GF-D8 (cell line): Measurements from ENCODE around the gene CYTH2.

ENCODE experiments used
- DNase-seq: peaks from one replicate; lab custom pipeline; 2025; lab: John Stamatoyannopoulos, UW

CYTH2 gene

DNA sequence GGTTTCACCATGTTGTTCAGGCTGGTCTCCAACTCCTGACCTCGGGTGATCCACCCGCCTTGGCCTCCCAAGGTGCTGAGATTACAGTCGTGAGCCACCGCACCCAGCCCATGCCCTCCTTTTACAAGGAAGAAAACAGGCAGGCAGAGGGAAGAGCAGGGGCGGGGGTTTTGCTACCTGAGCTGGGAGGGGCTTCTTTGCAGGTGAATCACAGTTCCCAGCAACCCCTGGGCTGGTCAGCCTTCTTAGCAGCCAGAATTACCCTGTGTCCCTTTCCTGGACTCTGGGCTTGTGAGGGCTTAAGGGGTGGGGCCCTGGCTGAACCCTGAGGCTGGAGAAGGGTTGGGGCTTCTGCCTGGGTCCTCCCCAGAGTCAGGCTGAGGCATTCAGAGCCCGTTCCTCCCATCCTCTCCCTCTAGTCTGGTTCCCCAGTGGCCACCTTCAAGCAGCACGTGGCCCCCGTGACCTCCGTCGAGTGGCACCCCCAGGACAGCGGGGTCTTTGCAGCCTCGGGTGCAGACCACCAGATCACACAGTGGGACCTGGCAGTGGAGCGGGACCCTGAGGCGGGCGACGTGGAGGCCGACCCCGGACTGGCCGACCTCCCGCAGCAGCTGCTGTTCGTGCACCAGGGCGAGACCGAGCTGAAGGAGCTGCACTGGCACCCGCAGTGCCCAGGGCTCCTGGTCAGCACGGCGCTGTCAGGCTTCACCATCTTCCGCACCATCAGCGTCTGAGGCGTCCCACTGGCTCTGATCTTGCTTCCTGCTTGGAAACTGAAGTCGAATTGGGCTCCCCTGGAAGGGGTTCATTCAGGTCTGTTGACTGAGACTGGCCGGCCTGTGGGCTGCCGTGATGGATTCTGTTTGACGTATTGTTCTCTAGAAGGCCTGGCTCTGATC, 16.6 kb upstream of the CYTH2 start:
- no peak for DNase-seq

DNA sequence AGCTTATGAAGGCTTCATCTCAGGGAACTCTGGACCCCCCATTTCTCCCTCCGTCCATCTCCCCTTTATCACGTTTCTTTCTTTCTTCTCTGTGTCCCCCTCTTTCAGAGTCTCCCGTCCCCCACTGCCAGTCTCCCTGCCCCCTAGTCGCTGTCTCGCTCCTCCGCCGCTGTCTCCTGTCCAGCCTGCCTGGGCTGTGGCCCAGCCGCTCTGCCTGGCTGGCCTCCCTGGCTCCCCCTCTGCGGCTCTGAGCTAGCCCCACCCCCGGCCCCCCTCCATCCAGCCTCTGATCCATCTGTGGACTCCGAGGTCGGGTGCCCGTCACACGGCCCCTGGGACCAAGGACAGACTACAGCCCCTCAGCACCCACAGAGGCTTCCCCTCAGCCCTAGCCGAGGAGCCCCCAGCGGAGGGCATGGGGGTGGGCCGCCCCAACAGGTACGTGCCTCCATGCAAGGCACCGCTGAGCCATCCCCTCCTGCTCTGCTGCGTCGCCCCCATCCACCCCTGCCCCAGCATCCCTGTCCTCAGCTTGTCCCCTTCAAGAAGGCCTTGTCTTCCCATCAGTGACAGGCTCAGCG, 14.9 kb upstream of the CYTH2 start:
- DNase-seq: no peak

DNA sequence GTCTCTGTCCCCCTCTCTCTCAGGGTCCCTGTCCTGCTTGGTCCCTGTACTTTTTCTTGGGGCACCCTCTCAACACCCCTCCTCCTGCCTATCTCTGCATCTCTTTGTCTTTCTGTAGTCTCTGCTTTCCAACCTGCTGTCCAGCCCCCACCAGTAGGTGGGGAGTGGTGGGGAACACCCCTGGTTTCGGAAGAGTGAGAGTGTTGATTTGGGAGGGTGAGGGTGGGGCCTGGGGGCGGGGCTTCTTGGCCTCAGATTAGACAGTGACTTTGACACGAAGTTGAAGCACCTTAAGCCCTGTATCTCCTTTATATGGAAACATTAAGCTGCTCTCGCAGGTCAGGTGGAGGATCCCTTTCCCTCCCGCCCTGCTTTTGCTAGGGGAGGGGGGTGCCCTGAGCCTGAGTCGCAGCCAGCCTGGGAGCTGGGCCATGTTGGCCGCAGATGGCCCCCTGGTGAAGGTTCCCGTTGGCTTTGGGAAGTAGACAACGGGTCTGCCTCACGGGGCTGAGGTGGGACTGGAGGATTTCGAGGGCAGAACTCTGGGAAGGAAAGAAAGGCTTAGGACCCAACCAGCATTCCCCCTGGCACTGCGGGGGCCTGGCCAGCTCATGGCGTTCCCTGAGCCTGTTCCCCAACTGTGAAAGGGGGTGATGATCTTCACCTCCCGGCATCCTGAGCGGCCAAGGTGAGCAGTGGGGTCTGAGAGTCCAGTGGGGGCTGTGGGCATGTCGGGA, 13.8 kb upstream of the CYTH2 start, which contains the start of gene KCNJ14:
Gene KCNJ14 (plus strand): TSS at position 404 of the 737 bp plus-strand sequence. CDS start 6,151 bp downstream, outside the sequence.
- no peak for DNase-seq

DNA sequence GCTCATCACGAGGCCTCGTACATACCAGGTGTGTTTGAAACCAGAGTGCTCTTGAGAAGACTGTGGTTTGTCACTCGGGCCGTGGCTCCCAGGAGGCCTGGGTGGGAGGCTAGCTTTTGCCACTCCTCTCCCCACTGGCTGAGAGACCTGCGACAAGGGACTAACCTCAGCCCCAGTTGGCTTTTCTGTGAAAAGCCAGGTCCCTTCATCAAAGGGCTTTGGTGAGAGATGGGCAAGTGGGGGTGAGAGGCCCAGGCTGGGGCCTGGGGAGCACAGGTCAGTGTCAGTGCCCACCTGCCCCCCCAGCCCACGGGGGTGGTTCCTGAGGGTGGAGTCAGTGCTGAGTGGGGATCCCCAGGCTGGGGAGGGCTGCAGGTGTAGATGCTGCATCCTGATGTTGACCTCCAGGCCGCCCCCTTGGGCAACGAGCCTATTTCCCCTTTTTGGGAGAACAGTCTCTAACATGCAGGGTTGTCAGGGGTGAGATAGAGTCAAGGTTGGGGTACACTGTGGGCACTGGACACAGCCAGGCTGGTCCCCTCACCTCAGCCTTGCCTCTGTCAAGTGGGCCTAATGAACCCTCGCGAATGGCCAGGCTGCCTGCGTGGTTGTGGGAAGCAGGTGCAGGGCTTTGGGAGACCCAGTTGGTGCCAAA, 13.1 kb upstream of the CYTH2 start:
- DNase-seq: no peak

DNA sequence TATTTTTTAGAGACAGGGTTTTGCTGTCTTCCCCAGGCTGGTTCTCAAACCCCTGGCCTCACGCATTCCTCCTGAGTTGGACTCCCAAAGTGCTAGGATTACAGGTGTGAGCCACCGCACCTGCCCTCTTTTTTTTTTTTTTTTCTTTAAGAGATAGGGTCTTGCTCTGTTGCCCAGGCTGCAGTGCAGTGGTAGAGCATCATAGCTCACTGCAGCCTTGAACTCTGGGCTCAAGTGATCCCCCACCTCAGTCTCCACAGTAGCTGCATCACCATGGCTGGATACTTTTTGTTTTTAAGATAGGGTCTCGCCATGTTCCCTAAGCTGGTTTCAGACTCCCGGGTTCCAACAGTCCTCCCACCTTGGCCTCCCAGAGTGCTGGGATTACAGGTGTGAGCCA, 12.3 kb upstream of the CYTH2 start:
- DNase-seq: no peak

DNA sequence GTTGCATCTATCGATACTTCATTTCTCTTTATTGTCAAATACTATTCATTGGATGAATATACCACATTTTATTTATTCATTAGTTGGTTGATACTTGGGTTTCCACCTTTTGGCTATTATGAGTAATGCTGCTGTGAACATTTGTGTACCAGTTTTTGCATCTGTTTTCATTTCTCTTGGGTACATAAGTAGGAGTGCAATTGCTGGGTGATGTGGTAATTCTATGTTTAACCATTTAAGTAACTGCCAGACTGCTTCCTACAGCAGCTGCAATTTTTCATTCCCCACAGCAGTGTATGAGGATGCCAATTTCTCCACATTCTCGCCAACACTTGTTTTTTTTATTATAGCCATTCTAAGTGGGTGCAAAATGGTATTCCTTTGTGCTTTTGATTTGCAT, 11.2 kb upstream of the CYTH2 start:
- no peak for DNase-seq

DNA sequence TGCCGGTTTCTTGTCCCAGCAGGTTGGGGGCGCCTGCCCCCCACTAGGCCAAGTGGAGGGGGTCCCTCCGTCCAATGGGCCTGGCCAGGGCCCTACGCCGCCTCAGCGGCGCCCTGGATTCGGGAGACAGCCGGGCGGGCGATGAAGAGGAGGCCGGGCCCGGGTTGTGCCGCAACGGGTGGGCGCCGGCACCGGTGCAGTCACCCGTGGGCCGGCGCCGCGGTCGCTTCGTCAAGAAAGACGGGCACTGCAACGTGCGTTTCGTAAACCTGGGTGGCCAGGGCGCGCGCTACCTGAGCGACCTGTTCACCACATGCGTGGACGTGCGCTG, 7.6 kb upstream of the CYTH2 start:
- DNase-seq: no peak

DNA sequence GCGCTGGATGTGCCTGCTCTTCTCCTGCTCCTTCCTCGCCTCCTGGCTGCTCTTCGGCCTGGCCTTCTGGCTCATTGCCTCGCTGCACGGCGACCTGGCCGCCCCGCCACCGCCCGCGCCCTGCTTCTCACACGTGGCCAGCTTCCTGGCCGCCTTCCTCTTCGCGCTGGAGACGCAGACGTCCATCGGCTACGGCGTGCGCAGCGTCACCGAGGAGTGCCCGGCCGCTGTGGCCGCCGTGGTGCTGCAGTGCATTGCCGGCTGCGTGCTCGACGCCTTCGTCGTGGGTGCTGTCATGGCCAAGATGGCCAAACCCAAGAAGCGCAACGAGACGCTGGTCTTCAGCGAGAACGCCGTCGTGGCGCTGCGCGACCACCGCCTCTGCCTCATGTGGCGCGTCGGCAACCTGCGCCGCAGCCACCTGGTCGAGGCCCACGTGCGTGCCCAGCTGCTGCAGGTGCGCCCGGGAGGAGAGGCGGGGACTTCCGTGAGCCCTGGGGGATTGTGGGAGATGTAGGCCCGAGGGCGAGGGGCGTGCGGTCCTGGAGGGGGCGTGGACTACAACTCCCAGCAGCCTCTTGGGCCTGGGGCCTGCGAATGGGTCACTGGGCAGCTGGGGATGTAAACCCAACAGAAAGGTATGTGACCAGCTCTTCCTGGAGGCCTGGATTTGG, 7.0 kb upstream of the CYTH2 start:
- no peak for DNase-seq

DNA sequence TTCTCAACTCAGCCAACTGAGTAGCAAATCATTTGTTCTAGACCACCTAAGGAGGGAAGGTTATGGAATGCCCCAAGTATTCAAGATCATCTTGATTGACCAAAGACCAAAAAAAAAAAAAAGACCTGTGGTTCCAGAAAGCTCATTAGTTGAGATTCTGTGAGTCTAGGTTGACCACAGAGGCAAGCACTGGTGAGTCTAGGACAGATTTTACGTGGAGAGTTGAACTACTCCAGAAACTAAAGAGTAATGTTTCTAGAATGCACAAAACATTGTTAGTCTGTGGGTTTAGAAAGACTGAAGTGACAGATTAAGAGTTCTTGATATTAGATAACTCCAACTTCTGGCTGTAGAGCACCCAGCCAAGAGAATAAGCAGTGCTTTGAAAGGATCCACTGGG, 4.0 kb upstream of the CYTH2 start:
- DNase-seq: no peak

DNA sequence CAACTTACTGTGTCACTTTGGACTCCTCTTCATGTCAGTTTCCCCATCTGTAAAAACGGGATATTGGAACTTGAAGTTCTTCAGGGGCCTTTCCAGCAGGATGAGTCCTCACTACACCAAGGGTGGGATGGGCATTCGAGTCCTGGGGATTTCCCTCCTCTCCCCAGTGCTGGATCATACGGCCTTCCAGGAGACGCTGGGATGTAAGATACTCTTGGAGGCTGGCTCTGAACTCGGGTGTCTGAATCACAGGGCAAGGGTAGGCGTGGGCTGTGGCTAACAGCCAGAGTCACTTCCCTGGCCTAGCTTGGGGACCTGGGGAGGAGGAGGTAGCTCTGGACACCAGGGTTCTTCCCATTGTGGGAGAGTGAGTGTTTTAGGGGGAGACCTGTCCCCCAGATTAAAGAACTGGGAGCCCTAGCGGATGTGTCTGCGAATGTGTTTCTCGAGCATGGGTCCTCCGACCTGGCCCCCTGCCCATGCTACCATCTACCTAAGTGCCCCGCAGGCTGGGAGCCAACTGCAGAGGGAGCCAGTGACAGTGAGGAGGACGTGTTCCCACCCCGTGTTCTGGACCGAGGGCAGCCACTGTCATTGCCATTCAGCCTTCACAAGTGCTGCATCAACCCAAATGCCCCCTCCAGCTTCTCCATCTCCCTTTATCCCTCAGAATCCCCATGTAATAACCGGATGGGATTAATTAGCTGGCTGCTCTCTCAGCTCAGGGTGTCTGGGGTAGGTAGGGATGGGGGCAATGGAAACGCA, 2.4 kb upstream of the CYTH2 start:
- no peak for DNase-seq

DNA sequence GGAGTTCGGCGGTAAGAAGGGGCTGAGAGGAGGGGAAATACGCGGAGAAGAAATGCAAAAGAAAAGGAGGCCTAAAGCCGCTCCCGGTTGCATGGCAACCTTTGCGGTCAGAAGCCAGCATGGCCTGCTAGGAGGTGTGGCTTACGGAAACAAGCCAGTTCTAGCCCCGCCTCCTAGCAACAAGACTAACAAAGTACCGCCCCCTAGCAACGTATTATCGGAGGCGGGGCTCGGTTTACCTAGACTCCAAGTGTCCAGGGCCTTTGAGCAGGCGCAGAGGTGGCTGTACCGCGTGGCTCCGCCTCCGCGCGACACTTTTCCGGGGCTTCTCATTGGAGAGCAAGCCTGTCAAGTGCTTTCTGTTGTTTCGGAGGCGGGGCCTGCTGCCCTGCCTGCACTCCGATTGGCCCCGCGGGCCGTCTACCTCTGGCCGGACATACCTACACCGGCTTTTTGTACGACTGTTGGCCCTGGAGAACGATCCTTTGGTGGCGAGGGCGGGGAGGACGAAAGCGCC, 339 bp upstream of the CYTH2 start:
- peak; percentile 99 for DNase-seq

DNA sequence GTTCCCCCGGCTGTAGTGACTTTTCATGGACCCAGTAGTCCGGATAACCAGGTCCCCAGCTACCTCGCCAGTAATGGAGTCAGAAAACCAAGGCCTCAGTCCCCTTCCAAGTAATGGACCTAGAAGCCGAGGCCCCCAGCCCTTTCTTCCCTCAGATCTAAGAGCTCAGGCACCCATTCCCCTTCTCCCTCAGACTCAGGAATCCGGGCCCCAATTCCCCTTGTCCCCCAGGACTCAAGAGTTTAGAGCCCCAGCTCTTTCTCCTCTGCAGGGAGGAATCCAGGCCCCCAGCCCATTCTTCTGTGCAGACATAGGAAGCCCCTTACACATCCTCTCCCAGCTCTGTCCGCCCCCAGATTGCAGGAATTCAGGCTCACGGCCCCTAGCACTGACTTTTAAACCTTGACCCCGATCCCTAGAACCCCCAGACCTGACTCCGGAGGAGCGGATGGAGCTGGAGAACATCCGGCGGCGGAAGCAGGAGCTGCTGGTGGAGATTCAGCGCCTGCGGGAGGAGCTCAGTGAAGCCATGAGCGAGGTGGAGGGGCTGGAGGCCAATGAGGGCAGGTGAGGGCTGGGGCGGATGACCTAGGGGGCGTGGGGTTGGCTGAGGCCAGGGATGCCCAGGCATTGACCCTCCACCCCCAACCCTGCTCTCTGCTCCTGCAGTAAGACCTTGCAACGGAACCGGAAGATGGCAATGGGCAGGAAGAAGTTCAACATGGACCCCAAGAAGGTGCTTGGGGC, 938 bp downstream of the CYTH2 start:
- no peak for DNase-seq

DNA sequence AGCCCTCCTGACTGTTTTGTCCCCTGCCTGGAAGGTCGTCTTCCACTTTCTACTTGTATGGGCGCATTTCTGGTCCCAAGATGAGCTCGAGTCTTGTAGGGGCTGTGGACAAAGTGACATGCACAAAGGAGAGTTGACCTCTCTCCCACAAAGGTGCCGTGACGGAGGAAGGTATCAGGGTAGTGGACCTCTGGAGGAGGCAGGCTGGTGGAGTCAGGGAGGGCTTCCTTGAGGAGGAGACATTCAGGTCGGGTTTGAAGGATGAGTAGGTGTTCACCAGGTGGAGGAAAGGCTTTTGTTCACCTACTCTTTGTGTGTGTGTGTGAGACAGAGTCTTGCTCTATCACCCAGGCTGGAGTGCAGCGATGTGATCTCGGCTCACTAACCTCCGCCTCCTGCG, 1.7 kb downstream of the CYTH2 start:
- no peak for DNase-seq

DNA sequence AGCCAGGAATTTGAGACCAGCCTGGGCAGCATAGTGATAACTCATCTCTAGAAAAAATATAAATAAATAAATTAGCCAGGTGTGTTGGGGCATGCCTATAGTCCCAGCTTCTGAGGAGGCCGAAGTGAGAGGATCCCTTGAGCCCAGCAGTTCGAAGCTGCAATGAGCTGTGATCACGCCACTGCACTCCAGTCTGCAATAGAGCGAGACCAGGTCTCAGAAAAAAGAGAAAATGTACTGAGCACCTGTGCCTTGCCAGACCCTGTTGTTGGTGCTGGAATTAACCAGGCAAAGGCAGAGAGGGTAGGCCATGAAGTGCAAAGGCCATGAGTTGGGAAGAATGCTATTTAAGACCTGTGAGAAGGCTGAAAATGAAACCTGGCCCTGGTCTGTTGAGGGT, 2.7 kb downstream of the CYTH2 start:
- DNase-seq: no peak

DNA sequence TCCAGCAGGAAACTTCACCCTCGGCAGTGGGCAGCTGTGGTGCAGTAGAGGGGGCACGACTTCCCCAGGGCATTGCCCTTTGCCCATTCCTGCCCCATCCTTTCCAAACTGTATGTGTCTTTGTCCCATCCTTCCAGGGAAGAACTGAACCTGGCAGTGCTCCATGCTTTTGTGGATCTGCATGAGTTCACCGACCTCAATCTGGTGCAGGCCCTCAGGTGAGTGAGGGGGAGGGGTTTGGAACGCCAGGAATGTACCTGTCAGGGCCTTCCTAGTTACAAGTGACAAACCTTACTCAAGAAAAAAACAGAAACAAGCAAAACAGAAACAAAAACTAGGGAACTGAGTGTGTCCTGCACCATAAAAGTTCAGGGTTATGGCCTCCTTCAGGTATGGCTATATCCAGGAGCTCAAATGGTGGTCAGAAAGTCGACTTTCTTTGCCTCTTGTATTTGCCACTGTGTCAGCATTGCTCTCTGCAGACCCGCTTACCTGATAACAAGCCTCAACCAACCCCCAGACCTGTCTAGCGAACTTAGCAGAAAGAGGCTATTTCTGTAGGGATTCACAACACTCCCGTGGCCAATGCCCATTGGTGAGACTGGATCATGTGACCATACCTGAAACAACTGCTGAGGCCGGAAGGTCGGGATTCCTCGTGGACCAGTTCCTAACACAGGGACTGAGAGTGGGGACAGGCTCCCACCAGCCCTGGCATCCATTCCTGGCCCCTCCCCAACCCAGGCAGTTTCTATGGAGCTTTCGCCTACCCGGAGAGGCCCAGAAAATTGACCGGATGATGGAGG, 4.2 kb downstream of the CYTH2 start:
- no peak for DNase-seq

DNA sequence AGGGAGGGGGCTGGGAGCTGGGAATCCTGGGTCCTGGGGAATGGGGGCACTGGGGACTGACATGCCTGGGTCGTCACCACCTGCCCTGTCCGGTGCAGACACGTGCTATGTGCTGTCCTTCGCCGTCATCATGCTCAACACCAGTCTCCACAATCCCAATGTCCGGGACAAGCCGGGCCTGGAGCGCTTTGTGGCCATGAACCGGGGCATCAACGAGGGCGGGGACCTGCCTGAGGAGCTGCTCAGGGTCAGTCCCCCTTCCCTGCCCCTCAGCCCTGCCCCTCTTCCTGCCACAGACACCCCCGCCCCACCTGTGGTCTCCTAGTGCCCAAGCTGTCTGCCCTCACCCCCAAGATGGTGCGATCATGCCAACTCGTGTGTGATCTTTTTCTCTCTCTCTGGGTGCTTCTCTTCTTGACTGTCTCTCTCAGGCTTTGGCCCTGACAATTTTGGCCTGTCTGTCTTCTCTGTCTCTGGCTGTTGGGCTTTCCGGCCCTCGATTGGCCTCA, 5.0 kb downstream of the CYTH2 start:
- no peak for DNase-seq

DNA sequence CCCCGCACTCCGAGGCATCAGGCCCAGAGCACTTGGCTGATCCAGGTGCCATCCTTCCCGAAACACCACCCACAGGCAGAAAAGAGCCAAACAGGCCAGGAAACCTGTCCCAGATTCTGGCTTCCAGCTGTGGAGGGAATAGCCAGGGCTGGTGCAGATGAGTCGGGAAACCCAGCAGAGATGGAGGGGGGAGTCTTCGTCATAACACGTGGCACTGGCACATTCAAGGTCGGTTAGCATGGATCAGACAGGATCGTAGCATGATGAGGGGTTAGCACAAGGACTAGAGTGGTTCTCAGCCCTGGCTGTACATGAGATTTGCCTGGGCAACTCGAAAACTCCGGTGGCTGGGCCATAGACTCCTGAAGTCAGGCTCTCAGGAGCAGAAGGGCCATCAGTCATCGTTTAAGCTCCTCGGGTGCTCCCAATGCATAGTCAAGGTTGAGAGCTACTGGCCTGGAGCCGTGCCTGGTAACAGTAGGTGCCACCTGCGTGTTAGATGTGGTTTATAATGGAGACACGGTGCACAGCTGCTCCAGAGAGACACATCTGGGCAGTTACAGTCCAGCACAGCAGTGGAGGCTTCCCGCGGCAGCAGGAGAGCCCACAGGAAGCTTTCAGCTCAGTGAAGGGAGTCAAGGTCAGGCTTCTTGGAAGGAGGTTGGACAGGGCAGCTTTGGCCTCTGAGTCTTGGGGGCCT, 6.3 kb downstream of the CYTH2 start:
- no peak for DNase-seq

DNA sequence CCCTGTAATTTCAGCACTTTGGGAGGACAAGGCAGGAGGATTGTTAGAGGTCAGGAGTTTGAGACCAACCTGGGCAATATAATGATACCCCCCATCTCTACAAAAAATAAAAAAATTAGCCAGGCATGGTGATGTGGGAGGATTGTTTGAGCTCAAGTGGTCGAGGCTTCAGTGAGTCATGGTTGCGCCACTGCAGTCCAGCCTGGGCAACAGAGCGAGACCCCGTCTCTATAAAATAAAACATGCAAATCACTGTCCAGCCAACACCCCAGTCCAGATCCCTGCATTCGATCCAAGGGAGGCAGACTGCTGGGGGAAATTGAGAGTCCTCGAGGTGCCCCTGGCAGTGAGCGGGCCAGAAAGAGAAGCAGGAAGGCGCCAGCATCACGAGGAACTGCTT, 7.0 kb downstream of the CYTH2 start:
- DNase-seq: no peak
